Stomach (tissue), 4 donors: ENCODE measurements around the gene GLDN.

Experiments used
- CTCF ChIP-seq, 7 experiments: fragments of 450-650 bp in 4 of 7; fragments of 200-600 bp in 3 of 7; sonication (generic) in 3 of 7; IDR thresholded peaks; one replicate each; pipeline ENCODE4 v1.5.1; 2016 to 2019; ENCODE audit warnings: antibody characterized with exemption in 7 of 7, control low read depth in 2 of 7, mild to moderate bottlenecking in 1 of 7
- POLR2A ChIP-seq, 4 donors: fragments of 450-650 bp; IDR thresholded peaks; one replicate each; pipeline ENCODE4 v1.6.1; 2016; ENCODE audit warnings: antibody characterized with exemption in 4 of 4, control low read depth in 2 of 4, mild to moderate bottlenecking in 1 of 4, moderate library complexity in 1 of 4
- POLR2AphosphoS5 ChIP-seq, 3 donors: sonication (generic); formaldehyde crosslinking; IDR thresholded peaks; one replicate each; pipeline ENCODE4 v1.6.1; 2016; ENCODE audit warnings: antibody characterized with exemption in 3 of 3

DNA sequence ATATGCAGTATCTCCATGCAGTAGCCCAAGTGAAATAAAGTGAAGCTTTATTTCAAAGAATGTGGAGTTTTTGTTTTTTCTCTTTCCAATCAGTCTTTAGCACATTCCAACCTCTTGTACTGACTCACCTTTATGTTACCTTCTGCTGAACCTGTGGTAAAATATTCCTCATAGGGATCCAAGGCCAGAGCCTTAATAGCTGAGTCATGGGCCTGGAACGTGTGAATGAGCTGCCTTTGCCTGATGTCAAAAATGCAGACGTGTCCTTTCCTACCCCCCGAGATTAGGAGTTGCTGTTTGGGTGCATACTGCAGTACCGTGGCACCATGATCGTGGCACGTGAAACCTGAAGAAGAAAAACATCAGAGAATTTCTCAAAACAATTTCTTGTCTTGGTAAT lies 108.5 kb downstream of the GLDN start:
- no peak for TF ChIP-seq CTCF (IDR thresholded peaks at IDR 0.05)
- no peak for TF ChIP-seq POLR2A (IDR thresholded peaks at IDR 0.05)
- no peak for TF ChIP-seq POLR2AphosphoS5 (IDR thresholded peaks at IDR 0.05)
